Measurements from ENCODE around the gene MTHFD1L.

Gene MTHFD1L

DNA sequence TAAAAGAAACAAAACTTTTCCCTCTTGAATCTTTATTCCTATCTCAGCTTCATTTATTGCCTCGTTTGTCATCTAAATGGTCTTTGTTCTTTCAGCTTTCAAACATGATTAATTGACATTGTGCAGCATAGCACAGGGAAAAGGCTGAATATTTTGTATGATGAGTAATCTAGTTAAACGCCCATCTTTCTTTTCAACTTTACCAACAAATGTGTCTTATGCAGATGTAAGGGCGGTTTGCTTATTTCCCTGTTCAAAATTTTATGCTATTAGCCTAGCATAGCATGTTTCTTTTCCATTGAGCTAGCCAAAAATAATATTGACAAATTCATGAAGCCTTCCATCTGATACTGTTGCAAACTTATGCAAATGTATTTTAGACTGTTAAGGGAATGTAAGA, 197.8 kb downstream of the MTHFD1L start:
- no peak overlapping the region for H2AFZ ChIP-seq
- H3K4me1 ChIP-seq = peaks cover 8% of the 10 kb centered on the region
- H3K27me3 ChIP-seq (ENCODE audit: control insufficient read depth, insufficient read depth, low read length) = no peaks in the 10 kb centered on the region
- no peaks in the 10 kb centered on the region for H3K36me3 ChIP-seq (ENCODE audit: control insufficient read depth, insufficient read depth, low read length)
- no peaks in the 10 kb centered on the region for H3K9me3 ChIP-seq (ENCODE audit: control insufficient read depth, low read length)
- no peaks in the 10 kb centered on the region for H3K79me2 ChIP-seq
- TF ChIP-seq, protein P1, sequence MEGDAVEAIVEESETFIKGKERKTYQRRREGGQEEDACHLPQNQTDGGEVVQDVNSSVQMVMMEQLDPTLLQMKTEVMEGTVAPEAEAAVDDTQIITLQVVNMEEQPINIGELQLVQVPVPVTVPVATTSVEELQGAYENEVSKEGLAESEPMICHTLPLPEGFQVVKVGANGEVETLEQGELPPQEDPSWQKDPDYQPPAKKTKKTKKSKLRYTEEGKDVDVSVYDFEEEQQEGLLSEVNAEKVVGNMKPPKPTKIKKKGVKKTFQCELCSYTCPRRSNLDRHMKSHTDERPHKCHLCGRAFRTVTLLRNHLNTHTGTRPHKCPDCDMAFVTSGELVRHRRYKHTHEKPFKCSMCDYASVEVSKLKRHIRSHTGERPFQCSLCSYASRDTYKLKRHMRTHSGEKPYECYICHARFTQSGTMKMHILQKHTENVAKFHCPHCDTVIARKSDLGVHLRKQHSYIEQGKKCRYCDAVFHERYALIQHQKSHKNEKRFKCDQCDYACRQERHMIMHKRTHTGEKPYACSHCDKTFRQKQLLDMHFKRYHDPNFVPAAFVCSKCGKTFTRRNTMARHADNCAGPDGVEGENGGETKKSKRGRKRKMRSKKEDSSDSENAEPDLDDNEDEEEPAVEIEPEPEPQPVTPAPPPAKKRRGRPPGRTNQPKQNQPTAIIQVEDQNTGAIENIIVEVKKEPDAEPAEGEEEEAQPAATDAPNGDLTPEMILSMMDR (IDR thresholded peaks at IDR 0.05) = no peak
- no peak overlapping the region for H3K4me3 ChIP-seq (ENCODE audit: low read depth, low read length)
- no peak overlapping the region for H3K9ac ChIP-seq
- H3K4me2 ChIP-seq (ENCODE audit: low read length) = no peak overlapping the region
- no peak overlapping the region for H3K27ac ChIP-seq

DNA sequence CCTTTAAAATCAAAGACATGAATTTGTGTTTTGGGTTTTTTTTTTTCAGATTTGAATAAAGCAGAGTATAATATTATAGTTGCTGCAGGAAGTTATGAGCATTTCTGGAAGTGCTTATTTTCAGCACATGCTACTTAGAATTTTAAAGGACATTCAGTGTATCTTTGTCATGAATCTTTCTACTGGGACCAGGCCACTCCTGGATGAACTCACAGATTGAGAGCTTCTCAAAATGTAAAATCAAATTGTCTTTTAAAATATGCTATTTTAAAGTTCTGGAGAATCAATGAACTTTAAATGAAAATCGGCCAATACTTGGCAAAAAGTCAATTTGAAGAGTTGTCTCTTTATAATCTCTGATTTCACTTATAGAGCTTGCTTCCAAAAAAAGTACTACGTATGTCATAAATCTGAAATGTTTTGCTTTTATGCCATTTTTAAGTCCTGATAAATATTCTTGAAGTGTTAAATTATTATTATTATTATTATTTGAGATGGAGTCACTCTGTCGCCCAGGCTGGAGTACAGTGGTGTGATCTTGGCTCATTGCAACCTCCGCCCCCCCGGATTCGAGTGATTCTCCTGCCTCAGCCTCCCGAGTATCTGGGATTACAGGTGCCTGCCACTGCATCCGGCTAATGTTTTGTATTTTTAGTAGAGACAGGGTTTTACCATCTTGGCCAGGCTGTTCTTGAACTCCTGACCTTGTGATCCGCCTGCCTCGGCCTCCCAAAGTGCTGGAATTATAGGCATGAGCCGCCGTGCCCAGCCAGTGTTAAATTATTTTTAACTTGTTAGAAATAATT, 198.5 kb downstream of the MTHFD1L start:
- no peak overlapping the region for H3K4me3 ChIP-seq (ENCODE audit: low read depth, low read length)
- H3K27ac ChIP-seq = no peak overlapping the region
- H3K4me2 ChIP-seq (ENCODE audit: low read length) = no peak overlapping the region
- H3K79me2 ChIP-seq = no peaks in the 10 kb centered on the region
- no peak overlapping the region for H3K9ac ChIP-seq
- H3K4me1 ChIP-seq = peaks cover 14% of the 10 kb centered on the region
- H3K9me3 ChIP-seq (ENCODE audit: control insufficient read depth, low read length) = no peaks in the 10 kb centered on the region
- no peak overlapping the region for H2AFZ ChIP-seq
- TF ChIP-seq, protein P1 (IDR thresholded peaks at IDR 0.05) = no peak
- H3K36me3 ChIP-seq (ENCODE audit: control insufficient read depth, insufficient read depth, low read length) = no peaks in the 10 kb centered on the region
- H3K27me3 ChIP-seq (ENCODE audit: control insufficient read depth, insufficient read depth, low read length) = no peaks in the 10 kb centered on the region

- Histone ChIP-seq H3K4me1 (peaks cover 14% of the 10 kb centered on the region), H3K4me3 (ENCODE audit: low read depth, low read length) (no peak overlapping the region), H3K9ac (no peak overlapping the region), H3K9me3 (ENCODE audit: control insufficient read depth, low read length) (no peaks in the 10 kb centered on the region), H2AFZ (no peak overlapping the region), H3K27me3 (ENCODE audit: control insufficient read depth, insufficient read depth, low read length) (no peaks in the 10 kb centered on the region), H3K36me3 (ENCODE audit: control insufficient read depth, insufficient read depth, low read length) (no peaks in the 10 kb centered on the region), H3K27ac (no peak overlapping the region), H3K4me2 (ENCODE audit: low read length) (no peak overlapping the region), H3K79me2 (no peaks in the 10 kb centered on the region)
- TF ChIP-seq, protein P1 (IDR thresholded peaks at IDR 0.05) = no peak
These were observed 199.7 kb downstream of the MTHFD1L start for GRCh38 chr6:151065027-151065815.

DNA sequence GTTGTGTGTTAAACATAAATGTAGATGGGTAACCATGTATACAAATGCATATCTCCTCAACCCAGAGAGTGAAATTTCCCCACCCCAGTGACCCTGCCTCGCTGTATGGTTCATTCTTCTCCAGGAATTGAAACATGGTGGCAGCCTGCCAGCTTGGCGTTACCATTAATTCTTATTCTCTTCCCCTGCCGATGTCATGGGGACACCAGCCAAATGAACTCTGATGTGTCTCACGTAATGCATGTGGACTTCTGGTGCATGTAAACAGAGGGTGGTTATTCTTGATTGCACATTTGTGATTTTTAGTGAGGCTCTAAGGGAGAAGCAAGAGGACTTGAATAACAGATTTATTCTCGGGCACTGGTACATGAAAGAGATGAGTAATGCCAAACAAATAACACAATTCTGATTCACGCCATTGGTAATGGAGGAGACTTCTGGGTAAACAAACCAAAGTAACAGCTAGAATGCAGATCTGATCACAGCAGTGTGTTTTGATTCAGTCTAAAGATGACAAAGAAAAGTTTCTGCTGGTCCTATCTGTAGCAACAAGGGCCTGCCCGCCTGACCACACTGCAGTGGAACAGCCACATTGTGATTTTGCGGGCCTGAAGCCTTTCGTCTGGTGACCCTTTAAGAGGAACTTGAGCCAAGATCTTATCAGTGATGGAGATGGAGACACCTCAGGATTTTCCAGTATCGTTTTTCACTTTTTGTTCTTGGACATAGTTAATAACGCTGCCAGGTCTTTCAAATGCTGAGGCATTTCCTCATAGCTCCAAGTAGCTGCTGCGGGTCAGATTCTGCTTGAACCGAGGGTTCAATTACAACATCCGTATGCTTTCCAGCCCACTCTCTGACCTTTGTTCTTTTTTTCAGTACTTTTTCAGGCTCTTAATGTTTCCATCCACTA, 202.4 kb downstream of the MTHFD1L start:
- Histone ChIP-seq H3K4me1 (peaks cover 14% of the 10 kb centered on the region), H3K36me3 (ENCODE audit: control insufficient read depth, insufficient read depth, low read length) (no peaks in the 10 kb centered on the region), H2AFZ (peak overlapping the region; percentile 56), H3K9ac (no peak overlapping the region), H3K79me2 (no peaks in the 10 kb centered on the region), H3K4me3 (ENCODE audit: low read depth, low read length) (no peak overlapping the region), H3K27ac (peak overlapping the region; percentile 58), H3K4me2 (ENCODE audit: low read length) (peak overlapping the region; percentile 32), H3K27me3 (ENCODE audit: control insufficient read depth, insufficient read depth, low read length) (no peaks in the 10 kb centered on the region), H3K9me3 (ENCODE audit: control insufficient read depth, low read length) (no peaks in the 10 kb centered on the region)
- TF ChIP-seq, protein P1 (IDR thresholded peaks at IDR 0.05) = no peak

Measured in parathyroid adenoma (tissue), 2 donors.